Right atrium auricular region (tissue), 2 donors: ENCODE measurements around the gene OTOS. TPM values are rescaled to one million over a fixed set of nuclear protein-coding genes. Genes with fewer than 3 reads are reported as not detected.

Experiments
- DNase-seq: peaks from one replicate; pipeline ENCODE4 v3.0.0-alpha.2; 2019; ENCODE audit warnings: low spot score
- H3K27ac ChIP-seq, 2 donors: fragments of 200-600 bp; sonication (generic); 1 replicate in 1 of 2; 2 replicates in 1 of 2; pipeline ENCODE4 v1.5.1; 2016 to 2019
- H3K27me3 ChIP-seq, 2 donors: fragments of 200-600 bp; sonication (generic); one replicate each; pipeline versions ENCODE4 v1.5.1 to v1.6.0; 2017 to 2019
- H3K36me3 ChIP-seq: fragments of 200-600 bp; sonication (generic); one replicate; pipeline ENCODE4 v1.5.1; 2016
- H3K4me1 ChIP-seq, 2 donors: fragments of 200-600 bp; sonication (generic); one replicate each; pipeline versions ENCODE4 v1.5.1 to v1.6.0; 2017 to 2019
- H3K4me3 ChIP-seq, 2 donors: fragments of 200-600 bp; sonication (generic); 1 replicate in 1 of 2; 2 replicates in 1 of 2; pipeline ENCODE4 v1.5.1; 2017 to 2019; ENCODE audit warnings: mild to moderate bottlenecking in 1 of 2, moderate library complexity in 1 of 2
- H3K9me3 ChIP-seq, 2 donors: fragments of 200-600 bp; sonication (generic); one replicate each; pipeline ENCODE4 v1.5.1; 2019
- CTCF ChIP-seq, 2 donors: fragments of 200-600 bp; sonication (generic); IDR thresholded peaks; one replicate each; pipeline ENCODE4 v1.5.1; 2019; ENCODE audit warnings: antibody characterized with exemption in 2 of 2
- total RNA-seq, 2 donors: library from RNA; depleted of rRNA; stranded (reverse); fragments of >200 nt; gene quantifications; one replicate each; pipeline ENCODE4 v1.1.0, GENCODE V29; 2016

Gene OTOS
- total RNA-seq, 2 donors from 2014 or later = not detected

DNA sequence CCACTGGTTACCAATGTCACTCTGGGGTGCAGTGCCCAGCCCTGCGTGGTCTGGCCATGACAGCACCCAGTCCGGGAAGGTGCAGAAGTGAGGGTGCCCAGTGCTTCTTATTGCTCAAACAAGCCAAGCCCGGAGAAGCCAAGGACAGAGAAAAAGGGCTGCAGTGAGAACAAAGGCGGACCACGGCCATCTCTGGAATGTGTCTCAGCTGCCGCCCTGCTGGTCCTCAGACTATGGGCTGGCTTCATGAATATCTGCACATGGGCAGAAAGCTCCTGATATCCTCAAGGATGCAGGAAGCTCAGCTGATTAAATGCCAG lies 33.0 kb downstream of the OTOS start:
- H3K4me3 ChIP-seq = no peak overlapping the region
- no peaks in the 10 kb centered on the region for H3K9me3 ChIP-seq
- H3K36me3 ChIP-seq = no peaks in the 10 kb centered on the region
- no peaks in the 10 kb centered on the region for H3K4me1 ChIP-seq
- TF ChIP-seq CTCF (IDR thresholded peaks at IDR 0.05) = no peak
- no peaks in the 10 kb centered on the region for H3K27me3 ChIP-seq
- no peak overlapping the region for H3K27ac ChIP-seq
- no peak for DNase-seq

DNA sequence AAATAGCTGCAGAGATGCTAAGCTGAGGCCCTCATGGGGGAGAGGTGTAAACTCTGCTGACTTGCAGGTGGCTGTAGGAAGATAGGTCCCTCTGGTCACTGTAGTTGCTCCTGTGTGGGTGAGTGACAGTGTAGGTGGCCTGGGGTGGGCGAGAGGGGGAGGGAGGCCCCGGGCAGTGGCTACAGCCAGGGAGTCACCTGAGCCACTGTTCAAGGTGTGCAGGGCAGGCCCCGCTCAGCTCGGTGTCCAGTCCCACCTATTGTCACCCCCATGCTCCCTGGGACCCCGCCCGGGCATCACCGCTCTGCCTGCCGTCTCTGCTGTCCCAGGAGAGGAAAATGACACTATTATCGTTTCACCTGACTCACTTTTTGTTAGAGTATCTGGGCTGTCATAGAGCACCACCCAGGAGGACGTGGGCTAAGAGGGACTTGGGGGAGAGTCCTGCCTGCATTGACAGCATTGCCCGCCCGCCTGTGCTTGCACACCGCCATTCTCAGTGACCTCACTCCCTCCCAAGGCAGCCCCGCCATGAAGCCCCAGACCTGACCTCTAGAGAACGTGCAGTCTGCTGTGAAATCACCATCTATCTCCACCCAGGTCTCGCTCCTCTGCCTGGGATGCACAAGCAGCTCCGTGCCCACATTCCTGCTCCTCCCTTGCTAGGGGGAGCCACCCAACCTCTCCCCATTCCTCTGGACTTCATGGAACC lies 33.5 kb downstream of the OTOS start:
- no peak for TF ChIP-seq CTCF (IDR thresholded peaks at IDR 0.05)
- DNase-seq = no peak
- Histone ChIP-seq H3K4me1 (no peaks in the 10 kb centered on the region), H3K4me3 (no peak overlapping the region), H3K36me3 (no peaks in the 10 kb centered on the region), H3K27ac (no peak overlapping the region), H3K27me3 (no peaks in the 10 kb centered on the region), H3K9me3 (no peaks in the 10 kb centered on the region)

DNA sequence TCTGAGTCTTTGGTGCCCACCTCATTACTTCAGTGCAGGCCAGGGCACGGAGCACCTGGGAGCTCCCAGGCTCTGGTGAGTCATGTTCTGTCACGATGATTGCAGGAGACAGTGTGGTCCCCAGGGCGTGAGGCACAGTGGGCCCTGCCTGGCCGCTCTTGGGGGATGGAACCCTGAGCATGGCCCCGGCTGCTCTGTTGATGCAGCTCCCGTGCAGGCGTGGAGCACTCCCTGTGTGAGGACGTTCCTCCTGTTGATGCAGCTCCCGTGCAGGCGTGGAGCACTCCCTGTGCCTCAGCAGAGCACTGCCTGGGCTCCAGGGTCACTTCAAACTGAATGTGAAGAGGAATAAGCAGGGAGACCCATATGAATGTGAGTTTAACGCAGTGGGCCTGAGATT lies 34.5 kb downstream of the OTOS start:
- Histone ChIP-seq H3K27me3 (no peaks in the 10 kb centered on the region), H3K27ac (no peak overlapping the region), H3K36me3 (no peaks in the 10 kb centered on the region), H3K9me3 (no peaks in the 10 kb centered on the region), H3K4me3 (no peak overlapping the region), H3K4me1 (no peaks in the 10 kb centered on the region)
- DNase-seq = no peak
- TF ChIP-seq CTCF (IDR thresholded peaks at IDR 0.05) = no peak

DNA sequence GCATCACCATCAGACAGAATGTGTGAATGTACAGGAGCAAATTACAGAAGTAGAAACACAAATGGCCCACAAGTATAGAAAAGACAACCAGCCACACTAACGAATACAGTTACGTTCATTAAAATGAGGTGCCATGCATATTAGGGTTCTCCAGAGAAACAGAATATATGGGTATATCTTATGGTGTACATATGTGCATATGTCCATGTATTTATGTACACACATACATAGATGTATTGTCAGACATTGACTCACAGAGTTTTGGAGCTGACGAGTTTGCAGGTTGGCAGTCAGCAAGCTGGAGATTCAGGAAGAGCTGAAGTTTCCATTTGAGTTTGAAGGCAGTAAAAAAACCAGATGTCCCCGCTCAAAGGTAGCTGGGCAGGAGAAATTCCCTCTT lies 37.3 kb downstream of the OTOS start:
- TF ChIP-seq CTCF (IDR thresholded peaks at IDR 0.05) = no peak
- no peaks in the 10 kb centered on the region for H3K4me1 ChIP-seq
- no peak overlapping the region for H3K27ac ChIP-seq
- no peaks in the 10 kb centered on the region for H3K27me3 ChIP-seq
- peaks cover 0 to 15% of the 10 kb centered on the region in 2 donors for H3K9me3 ChIP-seq
- H3K4me3 ChIP-seq = no peak overlapping the region
- DNase-seq = no peak
- H3K36me3 ChIP-seq = no peaks in the 10 kb centered on the region

DNA sequence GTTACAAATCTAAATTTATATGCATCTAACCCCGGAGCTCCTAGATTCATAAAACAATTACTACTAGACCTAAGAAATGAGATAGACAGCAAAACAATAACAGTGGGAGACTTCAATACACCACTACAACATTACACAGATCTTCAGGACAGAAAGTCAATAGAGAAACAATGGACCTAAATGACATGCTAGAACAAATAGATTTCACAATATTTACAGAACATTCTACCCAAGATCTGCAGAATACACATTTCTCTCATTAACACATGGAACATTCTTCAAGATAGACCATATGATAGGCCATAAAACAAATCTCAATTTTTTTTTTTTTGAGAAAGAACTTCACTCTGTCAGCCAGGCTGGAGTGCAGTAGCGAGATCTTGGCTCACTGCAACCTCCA lies 42.1 kb downstream of the OTOS start:
- Histone ChIP-seq H3K4me1 (no peaks in the 10 kb centered on the region), H3K4me3 (no peak overlapping the region), H3K27ac (no peak overlapping the region), H3K36me3 (no peaks in the 10 kb centered on the region), H3K9me3 (peaks cover 0 to 17% of the 10 kb centered on the region in 2 donors), H3K27me3 (peaks cover 4 to 18% of the 10 kb centered on the region in 2 donors)
- DNase-seq = no peak
- TF ChIP-seq CTCF (IDR thresholded peaks at IDR 0.05) = no peak
